AG20443 (cell line): ENCODE measurements around the gene AGAP1.
"Not testable (repeated sequence)": the region's sequence is repeated elsewhere in the genome, so short reads cannot be mapped to it uniquely, and the experiment has no call there.

ENCODE experiments used
- DNase-seq: peaks from one replicate; pipeline ENCODE4 v3.0.0; 2012; ENCODE audit warnings: low spot score, mixed read lengths

Gene AGAP1

GRCh38 chr2:236045251-236046235 lies 551.7 kb downstream of the AGAP1 start:
- DNase-seq: no peak

- DNase-seq: no peak
These were observed 552.9 kb downstream of the AGAP1 start for GRCh38 chr2:236046715-236047114.

- DNase-seq: no peak
These were observed 553.3 kb downstream of the AGAP1 start for GRCh38 chr2:236047176-236047575.

GRCh38 chr2:236047886-236048540 lies 554.2 kb downstream of the AGAP1 start:
- DNase-seq: no peak

- DNase-seq: no peak
These were observed 556.1 kb downstream of the AGAP1 start for GRCh38 chr2:236049981-236050380.

- DNase-seq: no peak
These were observed 557.5 kb downstream of the AGAP1 start for GRCh38 chr2:236051351-236051750.

- DNase-seq: no peak
These were observed 558.0 kb downstream of the AGAP1 start for GRCh38 chr2:236051806-236052205.

GRCh38 chr2:236052206-236052605 lies 558.4 kb downstream of the AGAP1 start:
- no peak for DNase-seq

- no peak for DNase-seq
These were observed 559.3 kb downstream of the AGAP1 start for GRCh38 chr2:236052926-236053821.

- no peak for DNase-seq
These were observed 560.3 kb downstream of the AGAP1 start for GRCh38 chr2:236054125-236054524.

- DNase-seq: no peak
These were observed 560.9 kb downstream of the AGAP1 start for GRCh38 chr2:236054621-236055305.

- no peak for DNase-seq
These were observed 561.6 kb downstream of the AGAP1 start for GRCh38 chr2:236055471-236055870.

- no peak for DNase-seq
These were observed 562.3 kb downstream of the AGAP1 start for GRCh38 chr2:236056141-236056540.

- no peak for DNase-seq
These were observed 563.5 kb downstream of the AGAP1 start for GRCh38 chr2:236057375-236057774.

- DNase-seq: no peak
These were observed 567.7 kb downstream of the AGAP1 start for GRCh38 chr2:236061497-236061896.

GRCh38 chr2:236061899-236062298 lies 568.1 kb downstream of the AGAP1 start:
- DNase-seq: no peak

GRCh38 chr2:236062806-236063205 lies 569.0 kb downstream of the AGAP1 start:
- not testable (repeated sequence) for DNase-seq

- DNase-seq: no peak
These were observed 570.2 kb downstream of the AGAP1 start for GRCh38 chr2:236063994-236064393.

- DNase-seq: no peak
These were observed 571.7 kb downstream of the AGAP1 start for GRCh38 chr2:236065314-236066160.

GRCh38 chr2:236070236-236070635 lies 576.4 kb downstream of the AGAP1 start:
- DNase-seq: no peak

- DNase-seq: no peak
These were observed 579.4 kb downstream of the AGAP1 start for GRCh38 chr2:236073246-236073645.
